ENCODE measurements around the gene KTN1. TPM values are rescaled to one million over a fixed set of nuclear protein-coding genes. Genes with fewer than 3 reads are reported as not detected.

The KTN1 gene
- total and polyA plus RNA-seq, 8 donors = 29.0 to 98.1 (median 71.3) TPM

GRCh38 chr14:55628426-55628825 is 48.4 kb downstream of the KTN1 start:
- no peak for DNase-seq
- intact Hi-C loops (cut with DNase I) = no loop called here
- no peak for ATAC-seq
- FAIRE-seq = peak; percentile 70
- Histone ChIP-seq H3K9me3 (no peaks in the 10 kb centered on the region), H3K27me3 (no peaks in the 10 kb centered on the region), H3K36me3 (peaks cover 0 to 21% (median 0%) of the 10 kb centered on the region in 3 donors), H3K4me1 (no peaks in the 10 kb centered on the region), H3K4me3 (no peak overlapping the region), H3K27ac (no peak overlapping the region)
- TF ChIP-seq, protein P1, sequence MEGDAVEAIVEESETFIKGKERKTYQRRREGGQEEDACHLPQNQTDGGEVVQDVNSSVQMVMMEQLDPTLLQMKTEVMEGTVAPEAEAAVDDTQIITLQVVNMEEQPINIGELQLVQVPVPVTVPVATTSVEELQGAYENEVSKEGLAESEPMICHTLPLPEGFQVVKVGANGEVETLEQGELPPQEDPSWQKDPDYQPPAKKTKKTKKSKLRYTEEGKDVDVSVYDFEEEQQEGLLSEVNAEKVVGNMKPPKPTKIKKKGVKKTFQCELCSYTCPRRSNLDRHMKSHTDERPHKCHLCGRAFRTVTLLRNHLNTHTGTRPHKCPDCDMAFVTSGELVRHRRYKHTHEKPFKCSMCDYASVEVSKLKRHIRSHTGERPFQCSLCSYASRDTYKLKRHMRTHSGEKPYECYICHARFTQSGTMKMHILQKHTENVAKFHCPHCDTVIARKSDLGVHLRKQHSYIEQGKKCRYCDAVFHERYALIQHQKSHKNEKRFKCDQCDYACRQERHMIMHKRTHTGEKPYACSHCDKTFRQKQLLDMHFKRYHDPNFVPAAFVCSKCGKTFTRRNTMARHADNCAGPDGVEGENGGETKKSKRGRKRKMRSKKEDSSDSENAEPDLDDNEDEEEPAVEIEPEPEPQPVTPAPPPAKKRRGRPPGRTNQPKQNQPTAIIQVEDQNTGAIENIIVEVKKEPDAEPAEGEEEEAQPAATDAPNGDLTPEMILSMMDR (IDR thresholded peaks at IDR 0.05) = no peak

DNA sequence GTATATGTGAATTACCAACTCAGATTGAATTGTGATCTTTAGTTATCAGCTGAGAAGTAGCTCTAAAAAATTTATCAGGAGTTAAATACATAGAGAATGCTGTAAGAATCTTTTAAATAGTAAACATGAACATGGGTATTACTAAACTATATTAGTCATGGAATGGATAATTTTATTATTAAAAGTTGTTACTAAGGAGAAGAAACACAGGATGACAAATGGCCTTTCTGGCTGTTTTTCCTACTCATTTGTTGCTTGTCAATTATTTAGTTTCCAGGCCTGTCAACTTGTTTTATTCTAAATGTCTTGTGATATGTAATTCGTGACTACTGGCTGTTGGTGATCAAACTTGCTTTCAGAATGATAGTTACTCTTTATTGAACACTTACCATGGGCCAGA is 58.7 kb downstream of the KTN1 start:
- 77 to 83% methylated on average over 1 of the region's 1 CpG for WGBS, 2 donors
- H3K9me3 ChIP-seq = no peaks in the 10 kb centered on the region
- intact Hi-C loops (cut with DNase I) = no loop called here
- FAIRE-seq (no peak), DNase-seq (no peak), ATAC-seq (no peak)
- no peaks in the 10 kb centered on the region for H3K27me3 ChIP-seq
- H3K4me1 ChIP-seq = no peaks in the 10 kb centered on the region
- peaks cover 0 to 46% (median 8%) of the 10 kb centered on the region in 3 donors for H3K36me3 ChIP-seq
- no peak overlapping the region for H3K4me3 ChIP-seq
- TF ChIP-seq, protein P1 (IDR thresholded peaks at IDR 0.05) = no peak
- H3K27ac ChIP-seq = no peak overlapping the region

GRCh38 chr14:55641290-55641689 is 61.3 kb downstream of the KTN1 start:
- Histone ChIP-seq H3K27me3 (no peaks in the 10 kb centered on the region), H3K27ac (no peak overlapping the region), H3K4me3 (no peak overlapping the region), H3K36me3 (peaks cover 0 to 36% (median 8%) of the 10 kb centered on the region in 3 donors), H3K4me1 (no peaks in the 10 kb centered on the region), H3K9me3 (no peaks in the 10 kb centered on the region)
- FAIRE-seq (no peak), ATAC-seq (no peak), DNase-seq (no peak)
- intact Hi-C loops (cut with DNase I) = no loop called here
- TF ChIP-seq, protein P1 (IDR thresholded peaks at IDR 0.05) = no peak

- no peak for FAIRE-seq
Observed at GRCh38 chr14:55641954-55642353, 61.9 kb downstream of the KTN1 start.

DNA sequence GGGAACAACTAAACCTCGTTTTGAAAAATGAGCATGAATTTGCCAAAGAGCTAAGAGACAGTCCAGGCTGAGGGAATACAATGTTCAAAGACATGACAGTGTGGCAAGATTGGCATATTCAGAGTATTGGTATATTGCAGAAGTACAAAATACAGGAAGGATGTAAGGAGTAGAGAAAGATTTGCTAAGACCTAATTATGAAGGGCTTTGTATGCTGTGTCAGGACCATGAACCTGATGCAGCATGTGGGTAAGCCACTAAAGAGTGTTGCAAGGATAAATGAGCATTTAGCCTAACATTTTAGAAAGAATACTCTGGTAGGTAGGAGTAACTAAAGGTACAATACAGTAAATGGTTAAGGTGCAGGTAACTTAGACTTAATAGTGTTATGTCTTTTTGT is 65.1 kb downstream of the KTN1 start:
- H3K4me1 ChIP-seq = no peaks in the 10 kb centered on the region
- no peak overlapping the region for H3K4me3 ChIP-seq
- H3K36me3 ChIP-seq = peaks cover 0 to 15% (median 0%) of the 10 kb centered on the region in 3 donors
- no peaks in the 10 kb centered on the region for H3K27me3 ChIP-seq
- intact Hi-C loops (cut with DNase I) = no loop called here
- 70 to 71% methylated on average over 1 of the region's 1 CpG for WGBS, 2 donors
- H3K27ac ChIP-seq = no peak overlapping the region
- ATAC-seq (no peak), FAIRE-seq (no peak), DNase-seq (no peak)
- TF ChIP-seq, protein P1 (IDR thresholded peaks at IDR 0.05) = no peak
- H3K9me3 ChIP-seq = no peaks in the 10 kb centered on the region

More at GRCh38 chr14:55641954-55642353, 61.9 kb downstream of the KTN1 start:
- ATAC-seq (no peak), DNase-seq (no peak)
- H3K9me3 ChIP-seq = no peaks in the 10 kb centered on the region
- H3K27ac ChIP-seq = no peak overlapping the region
- H3K4me1 ChIP-seq = no peaks in the 10 kb centered on the region
- TF ChIP-seq, protein P1 (IDR thresholded peaks at IDR 0.05) = no peak
- H3K27me3 ChIP-seq = no peaks in the 10 kb centered on the region
- H3K36me3 ChIP-seq = peaks cover 0 to 29% (median 5%) of the 10 kb centered on the region in 3 donors
- intact Hi-C loops (cut with DNase I) = no loop called here
- H3K4me3 ChIP-seq = no peak overlapping the region
